Spleen (tissue), 13 donors: ENCODE measurements around the gene SH2D5. TPM values are rescaled to one million over a fixed set of nuclear protein-coding genes. Genes with fewer than 3 reads are reported as not detected.

Experiments
- DNase-seq: peaks from one replicate; pipeline ENCODE4 v3.0.0-alpha.2; 2020
- H3K27ac ChIP-seq, 8 donors: fragments of 200-600 bp; sonication (generic) in 7 of 8; 1 replicate in 4 of 8; 2 replicates in 4 of 8; pipeline versions ENCODE4 v1.5.0 to v1.8.0; 2016 to 2021; ENCODE audit warnings: inconsistent platforms in 4 of 8, mild to moderate bottlenecking in 4 of 8, moderate library complexity in 1 of 8
- H3K27me3 ChIP-seq, 7 donors: fragments of 200-600 bp; sonication (generic) in 6 of 7; replicated peaks in 1 of 7; 1 replicate in 4 of 7; 2 replicates in 3 of 7; pipeline versions ENCODE4 v1.5.0 to v1.8.0; 2016 to 2021; ENCODE audit warnings: inconsistent platforms in 3 of 7, mild to moderate bottlenecking in 1 of 7
- H3K36me3 ChIP-seq, 6 donors: fragments of 200-600 bp; sonication (generic) in 5 of 6; 1 replicate in 4 of 6; 2 replicates in 2 of 6; pipeline versions ENCODE4 v1.5.0 to v1.8.0; 2016 to 2021; ENCODE audit warnings: inconsistent platforms in 2 of 6
- H3K4me1 ChIP-seq, 6 donors: fragments of 200-600 bp; sonication (generic) in 5 of 6; 1 replicate in 3 of 6; 2 replicates in 3 of 6; pipeline versions ENCODE4 v1.5.0 to v1.8.0; 2016 to 2021; ENCODE audit warnings: inconsistent platforms in 3 of 6
- H3K4me3 ChIP-seq, 8 donors: fragments of 200-600 bp; sonication (generic) in 7 of 8; 1 replicate in 4 of 8; 2 replicates in 4 of 8; pipeline versions ENCODE4 v1.5.0 to v1.8.0; 2016 to 2021; ENCODE audit warnings: inconsistent platforms in 4 of 8, mild to moderate bottlenecking in 4 of 8, moderate library complexity in 2 of 8
- H3K9me3 ChIP-seq, 8 donors: fragments of 200-600 bp; sonication (generic) in 7 of 8; 1 replicate in 4 of 8; 2 replicates in 4 of 8; pipeline versions ENCODE4 v1.5.0 to v1.8.0; 2016 to 2021; ENCODE audit warnings: inconsistent platforms in 4 of 8
- CTCF ChIP-seq, 11 experiments: fragments of 200-600 bp in 7 of 11; fragments of 450-650 bp in 4 of 11; sonication (generic) in 4 of 11; IDR thresholded peaks in 8 of 11; conservative IDR thresholded peaks in 3 of 11; 1 replicate in 7 of 11; 2 replicates in 4 of 11; pipeline versions ENCODE4 v1.4.0 to v1.8.0; 2016 to 2021; ENCODE audit warnings: antibody characterized with exemption in 11 of 11, inconsistent platforms in 4 of 11, mild to moderate bottlenecking in 1 of 11
- POLR2A ChIP-seq, 3 donors: fragments of 450-650 bp; IDR thresholded peaks; one replicate each; pipeline ENCODE4 v1.5.1; 2017; ENCODE audit warnings: antibody characterized with exemption in 3 of 3, mild to moderate bottlenecking in 1 of 3
- POLR2AphosphoS5 ChIP-seq, 3 donors: sonication (generic); formaldehyde crosslinking; IDR thresholded peaks; one replicate each; pipeline ENCODE4 v1.5.1; 2017; ENCODE audit warnings: antibody characterized with exemption in 3 of 3
- WGBS, 5 donors: extraction: QIAGEN DNeasy Blood & Tissue Kit in 3 of 5; methylation state at CpG; one replicate each; pipeline versions ENCODE4 v1.1.5 to v1.1.7; 2013 to 2018; 5-methylcytosine and 5-hydroxymethylcytosine counted together
- intact Hi-C: fragments of 100-400 bp; cut with DNase I; formaldehyde crosslinking; loops from one replicate; pipeline ENCODE4 v1.15.0; 2023; ENCODE audit warnings: low total_unique reads
- long read RNA-seq, 2 donors: transcript quantifications; one replicate each; lab custom pipeline, GENCODE V29; 2026
- polyA plus RNA-seq, 3 donors: library from polyadenylated mRNA; stranded (reverse); fragments of 200-250 nt; gene quantifications; one replicate each; pipeline ENCODE4 v1.2.1, GENCODE V29; 2013
- total RNA-seq, 7 donors: library from RNA; depleted of rRNA in 3 of 7; stranded (reverse); fragments of >200 nt in 3 of 7; fragmentation: NEBNext Ultra II Directional in 4 of 7; extraction: Animal tissue kit (Norgen Biotek cat#: 25700) in 4 of 7; gene quantifications; one replicate each; pipeline versions ENCODE4 v1.1.0 to v1.2.1, GENCODE V29; 2016 to 2021
- donor health status: healthy with polysubstance abuse.
- donor health status: DM: no; HTN: no; CAD: no; lungs with moderate emphysema.
- donor health status: DM: no; HTN: no; CAD: no.
- donor health status: Bipolar disorder and iron deficiency.
- donor health status: healthy.
- donor health status: DM: no; HTN: no; CAD: no.
- donor health status: DM: yes; HTN: yes; CAD: no.

Gene SH2D5
- total RNA-seq = under 1 TPM in 2 of 7 donors, not detected in 5; 0.10 to 0.22 TPM
- polyA plus RNA-seq = under 1 TPM; 0.02 to 0.05 (median 0.03) TPM
- long read RNA-seq, donor 1 = 0 reads
- long read RNA-seq, donor 2 = 0 reads

GRCh38 chr1:20732588-20733359 is at the start of gene SH2D5:
Gene SH2D5 (minus strand): TSS chr1:20732703. CDS start chr1:20728044, 4,659 bp downstream.
- Histone ChIP-seq H3K4me3 (peak within 1 kb of the TSS; percentile 37 to 84 (median 60)), H3K4me1 (peaks cover 4 to 42% (median 28%) of the 10 kb centered on the region in 6 donors), H3K27ac (no peak within 1 kb of the TSS), H3K9me3 (no peaks in the 10 kb centered on the region), H3K27me3 (peaks cover 0 to 57% (median 28%) of the 10 kb centered on the region in 7 donors), H3K36me3 (peaks cover 0 to 22% (median 4%) of the 10 kb centered on the region in 6 donors)
- no peak for DNase-seq
- TF ChIP-seq POLR2A (IDR thresholded peaks at IDR 0.05) (no peak), CTCF (IDR thresholded peaks at IDR 0.05 in 8 of 11, conservative IDR thresholded peaks at IDR 0.05 in 3 of 11) (peak in 7 of 11 experiments; percentile 18 to 46 (median 25)), POLR2AphosphoS5 (IDR thresholded peaks at IDR 0.05) (peak in 2 of 3 donors; percentile 42 to 55)
- intact Hi-C loops = no loop called here
- WGBS, 5 donors = 1 to 2% (median 1%) methylated on average over 19 to 38 of the region's 38 CpGs

- no peak overlapping the region for H3K4me3 ChIP-seq
- peaks cover 0 to 96% (median 67%) of the 10 kb centered on the region in 6 donors for H3K36me3 ChIP-seq
- no peak for DNase-seq
- TF ChIP-seq POLR2AphosphoS5 (IDR thresholded peaks at IDR 0.05) = no peak
- TF ChIP-seq POLR2A (IDR thresholded peaks at IDR 0.05) = no peak
- no peak for TF ChIP-seq CTCF (IDR thresholded peaks at IDR 0.05 in 8 of 11, conservative IDR thresholded peaks at IDR 0.05 in 3 of 11)
- no peak overlapping the region for H3K27ac ChIP-seq
- WGBS, 5 donors = 76 to 91% (median 82%) methylated on average over 4 of the region's 4 CpGs
- no peaks in the 10 kb centered on the region for H3K9me3 ChIP-seq
- H3K4me1 ChIP-seq = peaks cover 0 to 47% (median 22%) of the 10 kb centered on the region in 6 donors
- H3K27me3 ChIP-seq = no peaks in the 10 kb centered on the region
- intact Hi-C loops = no loop called here
Measured at GRCh38 chr1:20775700-20776099, 43.2 kb upstream of the SH2D5 start.

GRCh38 chr1:20771780-20772179 is 39.3 kb upstream of the SH2D5 start:
- Histone ChIP-seq H3K9me3 (no peaks in the 10 kb centered on the region), H3K27ac (no peak overlapping the region), H3K27me3 (no peaks in the 10 kb centered on the region), H3K4me1 (peaks cover 0 to 11% (median 8%) of the 10 kb centered on the region in 6 donors), H3K36me3 (peaks cover 2 to 100% (median 93%) of the 10 kb centered on the region in 6 donors), H3K4me3 (no peak overlapping the region)
- no peak for DNase-seq
- TF ChIP-seq POLR2AphosphoS5 (IDR thresholded peaks at IDR 0.05) = no peak
- no peak for TF ChIP-seq POLR2A (IDR thresholded peaks at IDR 0.05)
- no peak for TF ChIP-seq CTCF (IDR thresholded peaks at IDR 0.05 in 8 of 11, conservative IDR thresholded peaks at IDR 0.05 in 3 of 11)
- 89 to 99% (median 96%) methylated on average over 3 of the region's 3 CpGs for WGBS, 5 donors
- intact Hi-C loops = no loop called here
